ENCODE data around the gene AASDHPPT.
"Not testable (repeated sequence)": the region's sequence is repeated elsewhere in the genome, so short reads cannot be mapped to it uniquely, and the experiment has no call there.

The AASDHPPT gene

GRCh38 chr11:106077609-106078455 lies at the start of gene AASDHPPT:
AASDHPPT (plus strand) TSS chr11:106077662; CDS start chr11:106077711, 49 bp downstream.
- DNase-seq = no peak

GRCh38 chr11:106030609-106031008 lies 46.9 kb upstream of the AASDHPPT start:
- DNase-seq = no peak

GRCh38 chr11:106031202-106031810 lies 46.2 kb upstream of the AASDHPPT start:
- no peak for DNase-seq

GRCh38 chr11:106031936-106032335 lies 45.5 kb upstream of the AASDHPPT start:
- DNase-seq = no peak

- no peak for DNase-seq
Measured at GRCh38 chr11:106032861-106033260, 44.6 kb upstream of the AASDHPPT start.

GRCh38 chr11:106043540-106043939 lies 33.9 kb upstream of the AASDHPPT start:
- no peak for DNase-seq

- no peak for DNase-seq
Measured at GRCh38 chr11:106047631-106048030, 29.8 kb upstream of the AASDHPPT start.

GRCh38 chr11:106049727-106050476 lies 27.6 kb upstream of the AASDHPPT start:
- DNase-seq = no peak

GRCh38 chr11:106051103-106051502 lies 26.4 kb upstream of the AASDHPPT start:
- no peak for DNase-seq

GRCh38 chr11:106058377-106058776 lies 19.1 kb upstream of the AASDHPPT start:
- not testable (repeated sequence) for DNase-seq

- DNase-seq = no peak
Measured at GRCh38 chr11:106059617-106060016, 17.8 kb upstream of the AASDHPPT start.

- DNase-seq = no peak
Measured at GRCh38 chr11:106061249-106061784, 16.1 kb upstream of the AASDHPPT start.

GRCh38 chr11:106061954-106062949 lies 15.2 kb upstream of the AASDHPPT start:
- DNase-seq = no peak

- no peak for DNase-seq
Measured at GRCh38 chr11:106063009-106063408, 14.5 kb upstream of the AASDHPPT start.

GRCh38 chr11:106070606-106071005 lies 6.9 kb upstream of the AASDHPPT start:
- DNase-seq = no peak

- no peak for DNase-seq
Measured at GRCh38 chr11:106072804-106073203, 4.7 kb upstream of the AASDHPPT start.

GRCh38 chr11:106076171-106076918 lies 1.1 kb upstream of the AASDHPPT start:
- no peak for DNase-seq

- DNase-seq = peak; percentile 43
Measured at GRCh38 chr11:106076919-106077608, 398 bp upstream of the AASDHPPT start, which contains the start of gene KBTBD3. KBTBD3 (minus strand) TSS chr11:106077347; CDS start chr11:106059097, 18,250 bp downstream.

- no peak for DNase-seq
Measured at GRCh38 chr11:106082096-106082495, 4.6 kb downstream of the AASDHPPT start.

GRCh38 chr11:106086135-106086534 lies 8.7 kb downstream of the AASDHPPT start:
- DNase-seq = no peak
